AG08395 (cell line): Measurements from ENCODE around the gene IKZF2.

Source experiments
- DNase-seq: peaks from one replicate; pipeline ENCODE4 v3.0.0; 2012; ENCODE audit warnings: mixed read lengths, low spot score

IKZF2 gene

DNA sequence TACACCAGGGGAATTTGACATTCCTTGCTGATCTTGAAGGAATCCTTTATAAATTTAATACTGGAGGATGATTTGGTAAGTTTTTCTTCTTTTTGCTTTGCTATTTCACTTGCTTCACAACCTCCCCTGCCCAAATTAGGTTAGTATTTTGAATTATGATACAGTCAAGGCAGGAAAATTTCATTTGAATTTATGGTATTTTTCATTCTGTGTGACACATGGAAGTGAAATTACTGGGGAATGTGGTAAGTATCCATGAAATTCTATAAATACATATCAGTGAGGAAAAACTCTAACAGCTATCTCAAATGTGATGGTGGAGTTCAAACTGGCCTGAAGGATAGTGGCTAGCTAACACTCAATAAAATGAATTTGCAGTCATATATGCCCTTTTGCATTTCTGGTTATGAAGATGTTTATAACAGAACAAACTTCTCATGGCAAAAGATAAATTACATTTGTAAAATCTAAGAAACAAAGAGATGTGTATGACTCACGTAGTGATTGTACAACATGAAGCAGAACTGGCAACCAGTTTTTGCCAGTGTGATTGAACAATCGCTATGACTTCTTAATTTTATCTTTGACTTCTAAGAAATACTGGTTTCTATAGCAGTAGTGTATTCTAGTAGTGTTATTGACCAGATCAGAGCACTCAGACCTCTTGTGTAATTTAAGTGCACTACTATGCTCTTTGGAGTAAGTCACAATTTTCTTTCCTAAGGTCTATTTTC, 152.6 kb downstream of the IKZF2 start:
- DNase-seq, result no peak

- DNase-seq, result no peak
Observed at GRCh38 chr2:212997526-212998020, 153.8 kb downstream of the IKZF2 start.

GRCh38 chr2:212995920-212996319, 155.5 kb downstream of the IKZF2 start:
- DNase-seq, result peak; percentile 15

- DNase-seq, result no peak
Observed at GRCh38 chr2:212994976-212995375, 156.4 kb downstream of the IKZF2 start.

GRCh38 chr2:212991120-212991519, 160.3 kb downstream of the IKZF2 start:
- DNase-seq, result no peak

- DNase-seq, result no peak
Observed at GRCh38 chr2:212990697-212991096, 160.7 kb downstream of the IKZF2 start.

DNA sequence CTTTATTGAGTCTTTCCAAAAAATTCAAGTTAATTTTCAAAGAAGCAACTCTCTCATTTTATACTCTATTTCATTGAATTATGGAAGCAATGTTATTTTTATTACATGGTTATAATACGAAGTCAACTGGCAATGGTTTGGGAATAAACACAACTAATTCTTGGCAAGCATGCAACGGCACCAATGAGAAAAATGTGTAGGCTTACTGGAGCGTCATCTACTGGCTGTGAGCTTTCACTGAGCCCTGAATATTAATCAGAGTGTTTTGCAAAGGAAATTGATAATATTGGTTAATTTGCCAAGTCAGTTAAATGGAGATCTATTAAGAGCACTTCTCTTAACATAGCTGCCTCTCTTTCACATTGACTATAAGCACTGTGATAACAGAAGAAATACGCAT, 163.9 kb downstream of the IKZF2 start:
- no peak for DNase-seq

- DNase-seq, result no peak
Observed at GRCh38 chr2:212984129-212984528, 167.3 kb downstream of the IKZF2 start.

DNA sequence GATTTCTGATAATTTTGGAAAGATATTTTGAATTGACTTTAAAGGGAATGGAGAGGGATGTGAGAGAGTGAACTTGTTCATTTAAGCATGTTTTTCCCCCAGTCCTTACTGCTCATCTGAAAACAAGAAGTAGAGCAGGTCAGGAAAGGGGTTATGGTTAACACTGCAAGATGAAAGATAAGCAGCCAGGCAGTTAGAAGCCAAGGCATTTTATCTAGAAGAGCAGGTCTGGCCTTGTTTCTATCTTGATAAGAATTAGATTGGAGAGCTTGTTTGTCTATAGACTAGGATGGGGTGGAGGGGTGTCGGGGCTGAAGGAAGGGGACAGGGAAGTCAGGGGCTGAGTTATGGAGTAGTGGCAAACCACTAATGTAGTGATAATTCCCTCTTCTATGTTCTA, 171.6 kb downstream of the IKZF2 start:
- no peak for DNase-seq

DNA sequence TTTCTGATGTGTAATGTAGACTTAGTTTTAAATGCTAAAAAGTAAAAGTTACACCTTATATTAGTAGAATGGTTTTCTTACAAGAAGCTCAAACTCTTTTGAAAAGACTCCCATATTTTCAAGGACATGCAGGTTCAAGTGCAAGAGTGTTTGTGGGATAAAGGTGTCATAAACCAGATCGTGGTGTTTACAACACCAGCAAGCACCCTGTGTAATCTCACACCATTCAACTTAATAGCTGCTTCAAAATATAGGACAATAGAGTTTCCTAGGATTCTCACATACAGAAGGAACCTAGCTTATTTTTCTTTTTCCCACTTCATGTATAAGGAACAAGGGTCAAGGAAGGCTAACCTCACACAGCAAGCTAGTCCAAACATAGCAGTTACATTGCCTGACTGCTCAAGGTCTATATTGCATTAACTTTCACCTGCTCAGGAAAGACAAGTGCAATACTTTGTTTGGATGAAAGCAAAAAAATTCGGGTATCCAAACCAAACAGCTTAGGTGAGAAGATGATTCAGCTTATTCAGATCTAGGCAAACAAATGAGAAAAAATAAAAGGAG, 172.3 kb downstream of the IKZF2 start:
- DNase-seq, result no peak

- DNase-seq, result no peak
Observed at GRCh38 chr2:212977152-212977551, 174.3 kb downstream of the IKZF2 start.

DNA sequence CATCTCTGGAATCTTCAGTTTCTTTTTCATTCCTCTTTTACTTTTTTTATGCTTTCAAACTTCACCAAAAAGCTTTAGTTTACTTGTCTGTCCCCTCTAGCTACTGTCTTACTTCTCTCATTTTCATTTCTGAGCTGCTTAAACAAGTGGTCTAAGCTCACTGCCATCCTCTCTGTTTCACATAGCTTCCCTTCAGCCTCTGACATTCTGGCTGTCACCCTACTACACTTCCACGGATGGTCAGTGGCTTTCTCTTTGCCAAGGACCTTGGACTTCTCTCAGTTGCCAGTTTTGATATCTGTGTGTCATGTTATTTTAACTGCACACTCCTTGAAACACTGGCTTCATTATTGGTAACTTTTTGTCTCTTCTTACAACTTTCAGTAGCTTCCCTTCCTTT, 176.1 kb downstream of the IKZF2 start:
- DNase-seq, result no peak

DNA sequence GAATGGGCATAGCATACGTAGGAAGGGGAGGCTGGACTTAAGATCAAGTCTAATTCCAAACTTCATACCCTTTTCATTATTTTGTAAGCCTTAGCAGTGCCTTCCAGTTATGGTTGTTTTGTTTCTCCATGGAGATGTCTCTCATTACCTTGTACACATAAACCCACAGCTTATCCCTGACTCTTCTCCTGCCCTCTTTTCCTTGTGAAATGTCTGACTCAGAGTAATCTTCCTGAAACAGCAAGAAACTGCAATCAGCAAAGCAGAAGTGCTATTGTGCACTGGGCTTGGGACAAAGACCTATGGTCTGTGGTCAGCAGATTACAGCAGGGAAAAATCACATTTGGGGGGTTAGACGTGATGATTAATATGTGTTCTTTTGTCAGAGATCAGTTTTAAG, 176.7 kb downstream of the IKZF2 start:
- peak; percentile 48 for DNase-seq

- DNase-seq, result no peak
Observed at GRCh38 chr2:212973347-212973746, 178.1 kb downstream of the IKZF2 start.

DNA sequence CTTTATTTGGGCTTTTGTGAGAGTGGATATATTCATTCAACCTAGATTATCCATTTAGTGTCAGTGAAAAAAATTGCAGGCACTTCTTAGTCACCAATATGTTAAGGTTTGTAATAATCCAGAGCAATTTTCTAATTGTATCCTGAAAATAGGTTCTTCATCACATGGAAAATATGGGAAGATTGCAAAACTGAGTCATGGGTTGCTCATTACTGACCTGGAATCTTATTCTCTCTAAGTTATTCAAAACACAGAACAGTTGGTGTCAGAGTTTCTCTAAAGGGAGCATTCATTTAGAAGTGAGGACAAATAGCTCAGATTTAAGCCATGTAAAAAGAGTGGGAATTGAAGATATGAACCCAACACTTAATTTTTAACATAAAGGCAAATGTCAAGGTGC, 181.3 kb downstream of the IKZF2 start:
- peak; percentile 40 for DNase-seq

GRCh38 chr2:212968284-212969081, 182.9 kb downstream of the IKZF2 start:
- DNase-seq, result no peak

DNA sequence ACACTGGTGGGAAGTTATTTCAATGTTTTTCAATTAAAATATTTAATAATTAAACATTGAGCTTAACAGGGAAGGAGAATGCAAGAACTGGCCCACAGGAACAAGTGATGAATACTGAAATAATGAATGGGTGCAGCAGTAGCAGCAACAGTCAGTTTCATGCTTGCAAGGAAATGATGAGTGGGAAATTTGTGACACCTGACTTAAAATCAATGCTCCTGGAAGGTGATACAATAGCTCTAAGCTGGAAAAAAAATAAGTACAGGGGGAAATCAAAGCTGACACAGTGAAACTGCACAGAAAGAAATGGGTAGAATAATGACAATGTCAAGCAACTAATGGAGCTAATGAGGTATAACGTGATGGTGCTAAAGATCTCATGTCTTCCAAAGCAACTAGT, 184.5 kb downstream of the IKZF2 start:
- DNase-seq, result no peak

- no peak for DNase-seq
Observed at GRCh38 chr2:212962691-212963090, 188.7 kb downstream of the IKZF2 start.

- DNase-seq, result no peak
Observed at GRCh38 chr2:212961255-212961654, 190.2 kb downstream of the IKZF2 start.

- DNase-seq, result no peak
Observed at GRCh38 chr2:212960336-212960735, 191.1 kb downstream of the IKZF2 start.

DNA sequence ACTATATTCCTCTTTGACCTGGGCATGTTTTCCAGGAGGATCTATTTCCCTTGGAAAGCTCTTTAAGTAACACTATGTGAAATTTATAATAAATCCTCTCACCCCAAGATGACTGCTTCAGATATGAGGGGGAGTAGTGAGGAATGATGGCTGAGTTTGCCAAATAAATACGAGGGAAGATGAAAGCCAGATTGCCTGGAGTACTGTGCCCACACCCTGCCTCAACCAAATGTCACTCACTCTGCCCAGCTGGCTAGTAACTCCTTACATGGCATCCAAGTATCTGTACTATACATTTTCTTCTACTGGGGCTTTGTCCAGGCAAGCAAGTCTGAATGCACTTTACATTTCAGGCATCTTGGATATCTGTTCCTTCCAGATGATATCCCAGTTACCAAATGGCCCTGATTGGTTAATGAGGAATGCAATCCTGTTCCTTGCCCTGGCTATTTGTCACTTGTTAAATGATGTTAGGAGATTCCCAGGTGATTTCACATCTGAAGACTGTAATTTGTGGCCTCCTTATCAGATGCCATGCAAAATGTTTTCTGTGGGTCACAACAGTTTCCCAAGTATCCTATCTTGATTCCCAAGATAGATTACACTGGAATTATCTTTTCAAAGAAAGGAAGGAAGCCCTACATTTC, 191.8 kb downstream of the IKZF2 start:
- DNase-seq, result no peak

DNA sequence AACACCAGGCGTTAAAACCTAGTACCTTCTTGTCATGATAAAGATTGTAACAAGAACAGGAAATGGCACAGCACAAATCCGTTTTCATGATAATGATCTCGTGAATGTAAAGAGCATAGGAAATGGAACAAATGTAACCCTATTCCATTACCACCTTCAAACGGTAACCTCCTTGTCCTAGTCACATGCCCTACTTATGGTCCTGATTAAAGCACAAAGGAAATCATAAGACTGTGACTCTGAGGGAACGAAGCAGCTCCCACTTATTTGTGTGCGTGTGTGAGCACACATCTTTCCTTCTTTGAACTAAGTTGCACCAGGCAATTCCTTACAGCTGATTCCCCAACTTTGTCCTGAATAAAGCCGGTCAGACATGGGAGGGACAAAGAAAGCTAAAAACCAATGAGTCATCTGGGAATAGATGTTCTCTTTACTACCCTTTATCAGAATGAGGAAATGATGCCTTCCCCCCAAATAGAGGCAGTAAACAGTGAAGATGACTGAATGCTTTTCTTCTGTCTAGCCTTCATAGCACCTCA, 192.6 kb downstream of the IKZF2 start:
- DNase-seq, result peak; percentile 12
